ENCODE results near the gene NTN4.
"Not testable (repeated sequence)": the region's sequence is repeated elsewhere in the genome, so short reads cannot be mapped to it uniquely, and the experiment has no call there.

NTN4 gene

GRCh38 chr12:95658386-95658785 is 132.2 kb downstream of the NTN4 start:
- no peak for DNase-seq (ENCODE audit: low read depth)

- DNase-seq (ENCODE audit: low read depth) = not testable (repeated sequence)
Observed at GRCh38 chr12:95654665-95655064, 135.9 kb downstream of the NTN4 start.

- no peak for DNase-seq (ENCODE audit: low read depth)
Observed at GRCh38 chr12:95653771-95654546, 136.6 kb downstream of the NTN4 start.

- DNase-seq (ENCODE audit: low read depth) = no peak
Observed at GRCh38 chr12:95651681-95652080, 138.9 kb downstream of the NTN4 start.

GRCh38 chr12:95648990-95649791 is 141.4 kb downstream of the NTN4 start:
- DNase-seq (ENCODE audit: low read depth) = no peak

- no peak for DNase-seq (ENCODE audit: low read depth)
Observed at GRCh38 chr12:95646781-95647190, 143.8 kb downstream of the NTN4 start.

GRCh38 chr12:95643256-95643655 is 147.3 kb downstream of the NTN4 start:
- DNase-seq (ENCODE audit: low read depth) = no peak

- DNase-seq (ENCODE audit: low read depth) = no peak
Observed at GRCh38 chr12:95642583-95642982, 148.0 kb downstream of the NTN4 start.

GRCh38 chr12:95641299-95641952 is 149.1 kb downstream of the NTN4 start:
- DNase-seq (ENCODE audit: low read depth) = no peak

- DNase-seq (ENCODE audit: low read depth) = no peak
Observed at GRCh38 chr12:95640516-95640915, 150.0 kb downstream of the NTN4 start.

- DNase-seq (ENCODE audit: low read depth) = no peak
Observed at GRCh38 chr12:95637471-95638155, 153.0 kb downstream of the NTN4 start.

- no peak for DNase-seq (ENCODE audit: low read depth)
Observed at GRCh38 chr12:95637010-95637409, 153.6 kb downstream of the NTN4 start.

GRCh38 chr12:95634622-95635621 is 155.6 kb downstream of the NTN4 start:
- no peak for DNase-seq (ENCODE audit: low read depth)

GRCh38 chr12:95633732-95634465 is 156.7 kb downstream of the NTN4 start:
- no peak for DNase-seq (ENCODE audit: low read depth)

- no peak for DNase-seq (ENCODE audit: low read depth)
Observed at GRCh38 chr12:95633049-95633731, 157.4 kb downstream of the NTN4 start.

GRCh38 chr12:95630496-95630895 is 160.1 kb downstream of the NTN4 start:
- DNase-seq (ENCODE audit: low read depth) = no peak

- no peak for DNase-seq (ENCODE audit: low read depth)
Observed at GRCh38 chr12:95629392-95629791, 161.2 kb downstream of the NTN4 start.

GRCh38 chr12:95626854-95627253 is 163.7 kb downstream of the NTN4 start:
- no peak for DNase-seq (ENCODE audit: low read depth)

GRCh38 chr12:95625012-95625411 is 165.6 kb downstream of the NTN4 start:
- DNase-seq (ENCODE audit: low read depth) = no peak

GRCh38 chr12:95624589-95624988 is 166.0 kb downstream of the NTN4 start:
- DNase-seq (ENCODE audit: low read depth) = no peak
